Measurements from ENCODE around the gene SELENOP. TPM values are rescaled to one million over a fixed set of nuclear protein-coding genes. Genes with fewer than 3 reads are reported as not detected.

Gene SELENOP
- total and polyA plus RNA-seq, 2 experiments from 2014 or later: 11.0 to 12.3 TPM

- no peak for TF ChIP-seq ZNF462 (CRISPR knock-in tag; IDR thresholded peaks at IDR 0.05)
- no peak for TF ChIP-seq POLR2AphosphoS5 (IDR thresholded peaks at IDR 0.05; ENCODE audit: low read depth)
- no peak for TF ChIP-seq ZNF114 (CRISPR knock-in tag; IDR thresholded peaks at IDR 0.05)
- no peak for TF ChIP-seq CREB1 (CRISPR knock-in tag; IDR thresholded peaks at IDR 0.05; ENCODE audit: low read depth)
Measured at GRCh38 chr5:42800748-42801330, 10.9 kb downstream of the SELENOP start (continued).

GRCh38 chr5:42799668-42800114 lies 12.0 kb downstream of the SELENOP start:
- H3K27me3 Mint-ChIP-seq (ENCODE audit: insufficient read depth, low read depth, poor library complexity): no peaks in the 10 kb centered on the region
- Histone ChIP-seq H3F3A (replicated peaks; ENCODE audit: low read depth) (no peaks in the 10 kb centered on the region), H3K4me3 (no peak overlapping the region), H3K79me2 (replicated peaks; ENCODE audit: insufficient read depth) (no peaks in the 10 kb centered on the region), H3K36me3 (ENCODE audit: insufficient read depth) (peaks cover 3% of the 10 kb centered on the region; the same call in 1 of the 2 replicates), H3K27me3 (ENCODE audit: insufficient read depth) (no peaks in the 10 kb centered on the region), H2AFZ (no peak overlapping the region), H3K27ac (ENCODE audit: low read depth) (no peak overlapping the region), H3K4me2 (no peak overlapping the region), H4K20me1 (replicated peaks; ENCODE audit: insufficient read depth) (no peaks in the 10 kb centered on the region), H3K9me2 (ENCODE audit: insufficient read depth) (no peaks in the 10 kb centered on the region), H3K4me1 (ENCODE audit: insufficient read depth) (no peaks in the 10 kb centered on the region)
- H3K36me3 Mint-ChIP-seq (ENCODE audit: low read depth): peaks cover 18% of the 10 kb centered on the region; the same call in 2 of the 3 replicates
- DNase-seq (ENCODE audit: low spot score) (no peak), ATAC-seq (no peak)
- no peak overlapping the region for H3K4me3 Mint-ChIP-seq
- no peak overlapping the region for H3K27ac Mint-ChIP-seq
- no peaks in the 10 kb centered on the region for H3K9me3 Mint-ChIP-seq
- H3K4me1 Mint-ChIP-seq: no peaks in the 10 kb centered on the region
- TF ChIP-seq ZNF331 (CRISPR knock-in tag; IDR thresholded peaks at IDR 0.05; ENCODE audit: low read depth) (no peak), EZH2 (IDR thresholded peaks at IDR 0.05; ENCODE audit: low read depth, unreplicated experiment) (no peak), CTCF (conservative IDR thresholded peaks at IDR 0.05; ENCODE audit: low read depth in 2 of 2) (no peak), ZNF462 (CRISPR knock-in tag; IDR thresholded peaks at IDR 0.05) (no peak)
